GM12878 (cell line): Measurements from ENCODE around the gene EYA4. TPM values are rescaled to one million over a fixed set of nuclear protein-coding genes. Genes with fewer than 3 reads are reported as not detected.

Source experiments
- ATAC-seq: fragments of 200-7000 bp; cut with Tn5 transposase; 3 replicates; pipeline ENCODE4 v1.9.1; 2020; ENCODE audit warnings: mild to moderate bottlenecking, moderate library complexity
- BruUV-seq: library from RNA; stranded (reverse); fragments of 400-500 nt; replicated peaks from 2 replicates; lab custom pipeline; 2021; lab: Mats Ljungman, UMichigan
- CTCF ChIA-PET: fragments of 300-600 bp; sonication (Branson Sonifier 250); formaldehyde crosslinking; extraction: SDS; loops from one replicate; lab custom pipeline; 2021; ENCODE audit warnings: inconsistent platforms; lab: Yijun Ruan, JAX
- POLR2A ChIA-PET: fragments of 350-600 bp; formaldehyde crosslinking; extraction: SDS; loops from one replicate; lab custom pipeline; 2021; ENCODE audit warnings: inconsistent platforms; lab: Charles Lee
- RAD21 ChIA-PET: fragments of 300-600 bp; sonication (Branson Sonifier 250); formaldehyde crosslinking; loops from one replicate; lab custom pipeline; 2023; ENCODE audit warnings: antibody characterized with exemption; ENCODE audit not compliant: unreplicated experiment; lab: Charles Lee
- SMC1A ChIA-PET: fragments of 300-600 bp; sonication (Branson Sonifier 250); formaldehyde crosslinking; loops from one replicate; lab custom pipeline; 2023; ENCODE audit not compliant: unreplicated experiment, uncharacterized antibody; lab: Charles Lee
- DNase-seq: peaks from one replicate; pipeline ENCODE4 v3.0.0-alpha.2; 2011; ENCODE audit warnings: low read depth, low spot score
- FAIRE-seq: peaks from 3 replicates; lab custom pipeline; 2011; peaks lifted over from hg19 to GRCh38; lab: Jason Lieb, UNC
- H2AFZ ChIP-seq: 2 replicates; pipeline ENCODE4 v1.6.0; 2011; ENCODE audit warnings: low read depth, low read length, control low read depth; ENCODE audit not compliant: control insufficient read depth
- H3K27ac ChIP-seq: 2 replicates; pipeline ENCODE4 v1.5.1; 2011; ENCODE audit warnings: control low read depth; ENCODE audit not compliant: control insufficient read depth, insufficient read depth
- H3K27me3 ChIP-seq, 2 experiments: replicated peaks in 1 of 2; 2 replicates each; pipeline versions ENCODE4 v1.6.0 to v1.6.1; 2011; ENCODE audit warnings: low read length in 1 of 2; ENCODE audit not compliant: control insufficient read depth in 2 of 2, insufficient read depth in 2 of 2
- H3K36me3 ChIP-seq, 2 experiments: 2 replicates each; pipeline ENCODE4 v1.5.1; 2011; ENCODE audit warnings: low read length in 1 of 2; ENCODE audit not compliant: control insufficient read depth in 2 of 2, insufficient read depth in 2 of 2
- H3K4me1 ChIP-seq: 2 replicates; pipeline ENCODE4 v1.6.1; 2011; ENCODE audit warnings: mild to moderate bottlenecking, low read length, moderate library complexity, mixed read lengths; ENCODE audit not compliant: control insufficient read depth, insufficient read depth
- H3K4me2 ChIP-seq: 2 replicates; pipeline ENCODE4 v1.6.0; 2011; ENCODE audit warnings: control low read depth; ENCODE audit not compliant: control insufficient read depth, insufficient read depth
- H3K4me3 ChIP-seq: fragments of 200-600 bp; sonication (generic); 2 replicates; pipeline ENCODE4 v1.5.1; 2016
- H3K79me2 ChIP-seq: 2 replicates; pipeline ENCODE4 v1.6.0; 2011; ENCODE audit warnings: low read length; ENCODE audit not compliant: control insufficient read depth, insufficient read depth
- H3K9ac ChIP-seq: 2 replicates; pipeline ENCODE4 v1.8.0; 2011; ENCODE audit warnings: low read length, control low read depth, mixed read lengths; ENCODE audit not compliant: control insufficient read depth, insufficient read depth
- H3K9me3 ChIP-seq: replicated peaks from 3 replicates; pipeline ENCODE4 v1.5.1; 2011; ENCODE audit warnings: mild to moderate bottlenecking, low read length; ENCODE audit not compliant: control insufficient read depth, insufficient read depth
- H4K20me1 ChIP-seq: 2 replicates; pipeline ENCODE4 v1.6.0; 2011; ENCODE audit not compliant: control insufficient read depth, insufficient read depth
- BACH1 ChIP-seq: fragments of 450-650 bp; IDR thresholded peaks from 2 replicates; pipeline ENCODE4 v1.6.1; 2017; ENCODE audit warnings: mild to moderate bottlenecking, borderline replicate concordance
- ETV6 ChIP-seq, 2 experiments: fragments of 450-650 bp in 1 of 2; IDR thresholded peaks in 1 of 2; conservative IDR thresholded peaks in 1 of 2; 2 replicates each; pipeline ENCODE4 v1.6.1; 2014; ENCODE audit warnings: antibody characterized with exemption in 1 of 2, borderline replicate concordance in 1 of 2, low read depth in 1 of 2, mild to moderate bottlenecking in 1 of 2, moderate library complexity in 1 of 2
- HDAC6 ChIP-seq: fragments of 200-600 bp; sonication (generic); IDR thresholded peaks from one replicate; pipeline ENCODE4 v1.8.0; 2017; ENCODE audit warnings: antibody characterized with exemption; ENCODE audit not compliant: unreplicated experiment
- NBN ChIP-seq: fragments of 450-650 bp; IDR thresholded peaks from 2 replicates; pipeline ENCODE4 v1.6.1; 2016
- NKRF ChIP-seq: fragments of 450-650 bp; conservative IDR thresholded peaks from 2 replicates; pipeline ENCODE4 v1.6.1; 2017; ENCODE audit warnings: mild to moderate bottlenecking, moderate library complexity
- POLR2A ChIP-seq: IDR thresholded peaks from 2 replicates; pipeline ENCODE4 v1.6.1; 2011; ENCODE audit warnings: low read depth, mild to moderate bottlenecking, low read length
- RBBP5 ChIP-seq: fragments of 200-600 bp; sonication (generic); conservative IDR thresholded peaks from 2 replicates; pipeline ENCODE4 v1.6.1; 2016
- RCOR1 ChIP-seq: conservative IDR thresholded peaks from 2 replicates; pipeline ENCODE4 v1.6.1; 2012; ENCODE audit warnings: low read depth, low read length, improper control_type of control experiment
- SIX5 ChIP-seq: IDR thresholded peaks from 2 replicates; pipeline ENCODE4 v1.6.1; 2011; ENCODE audit warnings: mild to moderate bottlenecking, low read depth, low read length, moderate library complexity; ENCODE audit not compliant: severe bottlenecking
- SMC3 ChIP-seq: IDR thresholded peaks from 2 replicates; pipeline ENCODE4 v1.6.1; 2011; ENCODE audit warnings: low read length, improper control_type of control experiment, borderline replicate concordance
- SPI1 ChIP-seq: IDR thresholded peaks from 2 replicates; pipeline ENCODE4 v1.6.1; 2011; ENCODE audit warnings: low read depth, mild to moderate bottlenecking, low read length, moderate library complexity, borderline replicate concordance; ENCODE audit not compliant: insufficient read depth
- TBL1XR1 ChIP-seq: IDR thresholded peaks from 2 replicates; pipeline ENCODE4 v1.6.1; 2012; ENCODE audit warnings: low read depth, low read length, improper control_type of control experiment
- ZBTB33 ChIP-seq: fragments of 450-650 bp; IDR thresholded peaks from 2 replicates; pipeline ENCODE4 v1.6.1; 2017; ENCODE audit warnings: mild to moderate bottlenecking
- ZNF622 ChIP-seq: fragments of 450-650 bp; IDR thresholded peaks from 2 replicates; pipeline ENCODE4 v1.6.1; 2017; ENCODE audit warnings: mild to moderate bottlenecking, inconsistent platforms
- ZZZ3 ChIP-seq: IDR thresholded peaks from 2 replicates; pipeline ENCODE4 v1.6.1; 2011; ENCODE audit warnings: low read depth; ENCODE audit not compliant: control insufficient read depth, insufficient read length
- WGBS: methylation state at CpG from one replicate; pipeline ENCODE4 v1.1.6; 2016; ENCODE audit warnings: low lambda C conversion rate; ENCODE audit not compliant: insufficient replicate concordance, insufficient coverage; ENCODE audit errors: missing lambda C conversion rate; 5-methylcytosine and 5-hydroxymethylcytosine counted together
- in situ Hi-C: fragments of 300-500 bp; cut with MboI; formaldehyde crosslinking; loops from 9 replicates; pipeline ENCODE4 v1.14.3; 2018; ENCODE audit warnings: mixed read lengths
- intact Hi-C: fragments of 100-400 bp; cut with micrococcal nuclease; formaldehyde crosslinking; loops from one replicate; pipeline ENCODE4 v1.14.2; 2022; ENCODE audit not compliant: unreplicated experiment
- polyA plus RNA-seq, 11 experiments: library from polyadenylated mRNA; depleted of rRNA in 4 of 11; unstranded in 6 of 11; stranded (reverse) in 5 of 11; fragments of >200 nt; fragmentation: Nextera tagmentation in 4 of 11; fragmentation: Illumina TruSeq in 1 of 11; extraction: Ambion mirVana in 4 of 11; extraction: Trizol in 1 of 11; gene quantifications; 1 replicate in 1 of 11; 2 replicates in 10 of 11; pipeline versions ENCODE4 v1.2.1 to v1.2.3, GENCODE V29; 2011 to 2016; ENCODE audit warnings: inconsistent platforms in 2 of 11, missing spikeins in 2 of 11, low read depth in 1 of 11
- total RNA-seq, 4 experiments: library from RNA; depleted of rRNA in 3 of 4; stranded (reverse); fragments of >200 nt in 3 of 4; fragmentation: Illumina TruSeq in 1 of 4; extraction: Trizol in 1 of 4; gene quantifications; 2 replicates each; pipeline versions ENCODE4 v1.2.1 to v1.2.3, GENCODE V29; 2013 to 2021

EYA4 gene
- total and polyA plus RNA-seq, 10 of the 15 experiments (the other 5 are each of a cell fraction or from before 2014, with no cell fraction given), result 0.02 TPM; not detected in 9

- FAIRE-seq (no peak), DNase-seq (no peak), ATAC-seq (no peak)
- intact Hi-C loops (no loop called here), in situ Hi-C loops (no loop called here)
- Histone ChIP-seq H3K4me3 (no peak overlapping the region), H2AFZ (no peak overlapping the region), H3K9ac (no peak overlapping the region), H3K4me2 (no peak overlapping the region), H3K9me3 (no peaks in the 10 kb centered on the region), H3K79me2 (no peaks in the 10 kb centered on the region), H3K4me1 (no peaks in the 10 kb centered on the region), H3K36me3 (no peaks in the 10 kb centered on the region), H3K27ac (no peak overlapping the region), H3K27me3 (peaks cover 0 to 4% of the 10 kb centered on the region in 2 experiments; a peak in 1 of 4 replicates), H4K20me1 (no peaks in the 10 kb centered on the region)
- no TSS peak for BruUV-seq
- no peak for TF ChIP-seq ZZZ3
- TF ChIP-seq NKRF, result no peak
- TF ChIP-seq NBN, result no peak
- TF ChIP-seq RCOR1, result no peak
- TF ChIP-seq ZBTB33, result no peak
- no peak for TF ChIP-seq SIX5
- TF ChIP-seq SMC3, result no peak
- no peak for TF ChIP-seq ZNF622
- TF ChIP-seq TBL1XR1, result no peak
- no peak for TF ChIP-seq ETV6 (conservative IDR thresholded peaks at IDR 0.05 in 1 of 2, IDR thresholded peaks at IDR 0.05 in 1 of 2; ENCODE audit: borderline replicate concordance in 1 of 2, low read depth in 1 of 2)
- TF ChIP-seq BACH1, result no peak
- no peak for TF ChIP-seq RBBP5
- no peak for TF ChIP-seq SPI1
- TF ChIP-seq HDAC6, result no peak
- no peak for TF ChIP-seq POLR2A
- CTCF ChIA-PET, result no interaction called here
- SMC1A ChIA-PET, result interaction anchor here (1.1 to 1.3 kb wide), 2 partner anchors 19 to 30 kb away, joined by 3 read pairs; no protein-coding TSS in a partner anchor
- WGBS, result 17% methylated on average over 6 of the region's 6 CpGs
- POLR2A ChIA-PET, result no interaction called here
- RAD21 ChIA-PET, result no interaction called here
These were observed 7.3 kb downstream of the EYA4 start for GRCh38 chr6:133248241-133249001.
